ENCODE results near the gene YBX3.

DNA sequence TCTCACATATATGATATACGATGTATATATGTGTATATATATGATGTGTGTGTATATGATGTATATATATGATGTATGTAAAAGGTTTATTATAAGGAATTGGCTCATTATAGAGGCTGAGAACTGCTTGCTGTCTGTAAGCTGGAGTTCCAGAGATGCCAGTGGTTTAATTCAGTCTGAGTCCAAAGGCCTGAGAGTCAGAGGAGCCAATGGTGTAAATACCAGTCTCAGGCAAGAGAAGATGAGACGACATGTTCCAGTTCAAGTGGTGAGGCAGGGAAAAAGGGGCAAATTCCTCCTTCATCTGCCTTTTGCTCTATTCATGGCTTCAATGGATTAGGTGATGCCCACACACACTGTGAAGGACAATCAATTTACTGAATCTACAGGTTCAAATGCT is 32.2 kb downstream of the YBX3 start:
- TF ChIP-seq, protein P1, sequence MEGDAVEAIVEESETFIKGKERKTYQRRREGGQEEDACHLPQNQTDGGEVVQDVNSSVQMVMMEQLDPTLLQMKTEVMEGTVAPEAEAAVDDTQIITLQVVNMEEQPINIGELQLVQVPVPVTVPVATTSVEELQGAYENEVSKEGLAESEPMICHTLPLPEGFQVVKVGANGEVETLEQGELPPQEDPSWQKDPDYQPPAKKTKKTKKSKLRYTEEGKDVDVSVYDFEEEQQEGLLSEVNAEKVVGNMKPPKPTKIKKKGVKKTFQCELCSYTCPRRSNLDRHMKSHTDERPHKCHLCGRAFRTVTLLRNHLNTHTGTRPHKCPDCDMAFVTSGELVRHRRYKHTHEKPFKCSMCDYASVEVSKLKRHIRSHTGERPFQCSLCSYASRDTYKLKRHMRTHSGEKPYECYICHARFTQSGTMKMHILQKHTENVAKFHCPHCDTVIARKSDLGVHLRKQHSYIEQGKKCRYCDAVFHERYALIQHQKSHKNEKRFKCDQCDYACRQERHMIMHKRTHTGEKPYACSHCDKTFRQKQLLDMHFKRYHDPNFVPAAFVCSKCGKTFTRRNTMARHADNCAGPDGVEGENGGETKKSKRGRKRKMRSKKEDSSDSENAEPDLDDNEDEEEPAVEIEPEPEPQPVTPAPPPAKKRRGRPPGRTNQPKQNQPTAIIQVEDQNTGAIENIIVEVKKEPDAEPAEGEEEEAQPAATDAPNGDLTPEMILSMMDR (optimal IDR thresholded peaks at IDR 0.05 in 1 of 3, IDR thresholded peaks at IDR 0.05 in 1 of 3, conservative IDR thresholded peaks at IDR 0.05 in 1 of 3; ENCODE audit: extremely low read depth in 1 of 3, insufficient read depth in 2 of 3, low read length in 3 of 3): no peak
- no peak for TF ChIP-seq EZH2 (IDR thresholded peaks at IDR 0.05; ENCODE audit: low read length)
